NT2/D1 (cell line): ENCODE data around the gene MCF2L.

Experiments
- SUZ12 ChIP-seq: IDR thresholded peaks from 2 replicates; pipeline ENCODE4 v1.6.1; 2011; ENCODE audit not compliant: insufficient read length, insufficient read depth; ENCODE audit errors: extremely low read depth
- YY1 ChIP-seq: IDR thresholded peaks from 2 replicates; pipeline ENCODE4 v1.6.1; 2011; ENCODE audit not compliant: insufficient read length, insufficient read depth

DNA sequence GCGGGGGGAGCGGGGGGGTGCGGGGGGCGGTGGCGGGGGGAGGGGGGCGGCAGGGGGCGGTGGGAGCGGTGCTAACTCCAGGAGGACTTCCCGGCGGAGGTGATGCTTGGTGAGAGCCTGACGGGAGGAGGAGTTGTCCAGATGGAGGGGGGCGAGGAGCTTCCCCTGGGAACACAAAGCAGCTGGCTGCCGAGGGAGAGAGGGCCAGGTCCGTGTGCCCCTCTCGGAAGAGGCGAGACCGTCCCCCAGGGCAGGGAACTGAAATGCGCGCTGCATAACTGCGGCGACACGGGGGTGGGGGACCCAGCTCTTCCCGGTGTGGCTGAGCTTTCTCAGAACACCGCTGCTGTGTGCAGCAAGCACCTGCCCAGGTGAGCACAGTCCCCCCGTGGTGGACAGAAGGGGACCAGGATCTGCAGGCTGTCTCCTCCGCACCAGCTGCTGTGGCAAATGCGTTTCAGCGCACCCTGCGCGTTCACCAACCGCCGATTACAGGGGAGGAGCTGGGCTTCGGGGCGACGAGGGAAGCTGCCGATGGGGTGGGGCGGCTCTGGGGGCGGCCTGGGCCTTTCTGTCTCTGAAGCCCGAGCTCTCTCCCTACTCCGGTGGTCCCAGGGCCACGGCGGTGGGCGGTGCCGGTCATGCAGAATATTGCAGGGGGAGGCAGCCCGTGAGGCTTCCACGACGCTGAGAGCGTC is 81.9 kb downstream of the MCF2L start:
- no peak for TF ChIP-seq SUZ12
- TF ChIP-seq YY1: no peak
